ENCODE results near the gene SFMBT2.

Gene SFMBT2

GRCh38 chr10:7424919-7425318 lies 14.1 kb upstream of the SFMBT2 start:
- DNase-seq, result no peak

- no peak for DNase-seq
These were observed 13.5 kb upstream of the SFMBT2 start for GRCh38 chr10:7424315-7424714.

- no peak for DNase-seq
These were observed 12.7 kb upstream of the SFMBT2 start for GRCh38 chr10:7423521-7423920.

- DNase-seq, result no peak
These were observed 10.7 kb upstream of the SFMBT2 start for GRCh38 chr10:7421526-7421925.

- DNase-seq, result no peak
These were observed 9.2 kb upstream of the SFMBT2 start for GRCh38 chr10:7419998-7420397.

- no peak for DNase-seq
These were observed 7.0 kb upstream of the SFMBT2 start for GRCh38 chr10:7417807-7418206.

- DNase-seq, result no peak
These were observed 6.3 kb upstream of the SFMBT2 start for GRCh38 chr10:7417103-7417623.

GRCh38 chr10:7414766-7415165 lies 3.9 kb upstream of the SFMBT2 start:
- no peak for DNase-seq

- no peak for DNase-seq
These were observed 2.1 kb upstream of the SFMBT2 start for GRCh38 chr10:7412928-7413282.

- no peak for DNase-seq
These were observed 1.5 kb upstream of the SFMBT2 start for GRCh38 chr10:7412237-7412927.

- peak; percentile 14 for DNase-seq
These were observed 866 bp upstream of the SFMBT2 start for GRCh38 chr10:7411671-7412128.

GRCh38 chr10:7410301-7410861 lies 453 bp downstream of the SFMBT2 start:
- peak; percentile 16 for DNase-seq

- no peak for DNase-seq
These were observed 1.1 kb downstream of the SFMBT2 start for GRCh38 chr10:7409732-7410168.

GRCh38 chr10:7409045-7409731 lies 1.6 kb downstream of the SFMBT2 start:
- peak; percentile 33 for DNase-seq

- peak; percentile 31 for DNase-seq
These were observed 2.4 kb downstream of the SFMBT2 start for GRCh38 chr10:7408291-7409044.

GRCh38 chr10:7407368-7408290 lies 3.2 kb downstream of the SFMBT2 start:
- DNase-seq, result no peak

GRCh38 chr10:7406712-7407333 lies 4.0 kb downstream of the SFMBT2 start:
- no peak for DNase-seq

- no peak for DNase-seq
These were observed 5.2 kb downstream of the SFMBT2 start for GRCh38 chr10:7405637-7406036.

- no peak for DNase-seq
These were observed 7.2 kb downstream of the SFMBT2 start for GRCh38 chr10:7403620-7404019.

- no peak for DNase-seq
These were observed 9.1 kb downstream of the SFMBT2 start for GRCh38 chr10:7401782-7402181.

GRCh38 chr10:7401156-7401555 lies 9.7 kb downstream of the SFMBT2 start:
- DNase-seq, result no peak
